IMR-90 (cell line): ENCODE measurements around the gene COL12A1.

Experiments used
- BHLHE40 ChIP-seq: fragments of 150-350 bp; IDR thresholded peaks from 2 replicates; pipeline ENCODE4 v1.6.1; 2016; ENCODE audit warnings: mild to moderate bottlenecking, low read depth, low read length
- CEBPB ChIP-seq: IDR thresholded peaks from 2 replicates; pipeline ENCODE4 v1.6.1; 2012; ENCODE audit warnings: low read depth, low read length, improper control_type of control experiment
- CHD1 ChIP-seq: IDR thresholded peaks from 2 replicates; pipeline ENCODE4 v1.6.1; 2012; ENCODE audit warnings: low read depth, low read length, improper control_type of control experiment
- FOS ChIP-seq: fragments of 150-350 bp; IDR thresholded peaks from 2 replicates; pipeline ENCODE4 v1.6.1; 2016; ENCODE audit warnings: low read depth, low read length
- MAFK ChIP-seq: IDR thresholded peaks from 2 replicates; pipeline ENCODE4 v1.6.1; 2012; ENCODE audit warnings: low read depth, low read length, improper control_type of control experiment
- MAZ ChIP-seq: IDR thresholded peaks from 2 replicates; pipeline ENCODE4 v1.6.1; 2012; ENCODE audit warnings: low read depth, mild to moderate bottlenecking, low read length, improper control_type of control experiment, moderate library complexity, borderline replicate concordance
- MXI1 ChIP-seq: IDR thresholded peaks from 2 replicates; pipeline ENCODE4 v1.6.1; 2012; ENCODE audit warnings: low read depth, mild to moderate bottlenecking, low read length, moderate library complexity, borderline replicate concordance
- POLR2A ChIP-seq: IDR thresholded peaks from 2 replicates; pipeline ENCODE4 v1.6.1; 2012; ENCODE audit warnings: mild to moderate bottlenecking, low read depth, low read length
- RAD21 ChIP-seq: IDR thresholded peaks from 2 replicates; pipeline ENCODE4 v1.6.1; 2012; ENCODE audit warnings: low read length, improper control_type of control experiment
- RFX5 ChIP-seq: IDR thresholded peaks from 2 replicates; pipeline ENCODE4 v1.8.0; 2012; ENCODE audit warnings: low read depth, mild to moderate bottlenecking, low read length, moderate library complexity
- SMC3 ChIP-seq: fragments of 150-350 bp; IDR thresholded peaks from 2 replicates; pipeline ENCODE4 v1.6.1; 2016; ENCODE audit warnings: low read depth, mild to moderate bottlenecking, antibody characterized with exemption, low read length, moderate library complexity
- TF ChIP-seq, protein P1 (sequence below): conservative IDR thresholded peaks from 2 replicates; pipeline ENCODE4 v1.5.1; 2012; ENCODE audit warnings: mild to moderate bottlenecking, low read depth, low read length, improper control_type of control experiment
- TF ChIP-seq, protein P2 (sequence below): fragments of 150-350 bp; IDR thresholded peaks from 2 replicates; pipeline ENCODE4 v1.6.1; 2017; ENCODE audit warnings: mild to moderate bottlenecking, antibody characterized with exemption, low read length, low read depth
- TF ChIP-seq, protein P3 (sequence below): fragments of 150-350 bp; IDR thresholded peaks from 2 replicates; pipeline ENCODE4 v1.6.1; 2016; ENCODE audit warnings: low read depth, mild to moderate bottlenecking, low read length, moderate library complexity, borderline replicate concordance

DNA sequence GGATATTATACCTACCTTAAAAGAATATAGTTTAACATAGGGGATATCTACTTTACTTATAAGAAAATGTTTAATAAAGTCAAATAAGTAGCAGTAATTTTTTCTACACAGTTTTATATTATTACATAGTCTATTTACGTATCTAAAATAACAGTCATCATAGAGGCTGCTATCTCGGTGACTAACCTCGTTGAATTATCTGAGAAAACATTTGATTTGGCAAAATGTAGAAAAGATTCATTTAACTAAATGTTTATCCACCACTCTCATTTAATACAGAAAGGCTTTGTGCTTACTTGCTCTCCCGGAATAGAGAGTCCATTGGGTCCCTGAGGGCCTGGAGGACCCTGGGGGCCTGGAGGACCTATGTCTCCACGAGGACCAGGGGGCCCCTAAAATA, 103.6 kb downstream of the COL12A1 start:
- TF ChIP-seq, protein P1, sequence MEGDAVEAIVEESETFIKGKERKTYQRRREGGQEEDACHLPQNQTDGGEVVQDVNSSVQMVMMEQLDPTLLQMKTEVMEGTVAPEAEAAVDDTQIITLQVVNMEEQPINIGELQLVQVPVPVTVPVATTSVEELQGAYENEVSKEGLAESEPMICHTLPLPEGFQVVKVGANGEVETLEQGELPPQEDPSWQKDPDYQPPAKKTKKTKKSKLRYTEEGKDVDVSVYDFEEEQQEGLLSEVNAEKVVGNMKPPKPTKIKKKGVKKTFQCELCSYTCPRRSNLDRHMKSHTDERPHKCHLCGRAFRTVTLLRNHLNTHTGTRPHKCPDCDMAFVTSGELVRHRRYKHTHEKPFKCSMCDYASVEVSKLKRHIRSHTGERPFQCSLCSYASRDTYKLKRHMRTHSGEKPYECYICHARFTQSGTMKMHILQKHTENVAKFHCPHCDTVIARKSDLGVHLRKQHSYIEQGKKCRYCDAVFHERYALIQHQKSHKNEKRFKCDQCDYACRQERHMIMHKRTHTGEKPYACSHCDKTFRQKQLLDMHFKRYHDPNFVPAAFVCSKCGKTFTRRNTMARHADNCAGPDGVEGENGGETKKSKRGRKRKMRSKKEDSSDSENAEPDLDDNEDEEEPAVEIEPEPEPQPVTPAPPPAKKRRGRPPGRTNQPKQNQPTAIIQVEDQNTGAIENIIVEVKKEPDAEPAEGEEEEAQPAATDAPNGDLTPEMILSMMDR = no peak
- TF ChIP-seq RAD21 = no peak
- TF ChIP-seq POLR2A = no peak
- no peak for TF ChIP-seq MXI1
- TF ChIP-seq FOS = no peak
- no peak for TF ChIP-seq CEBPB
- TF ChIP-seq MAFK = no peak
- no peak for TF ChIP-seq BHLHE40
- no peak for TF ChIP-seq SMC3
- TF ChIP-seq, protein P2, sequence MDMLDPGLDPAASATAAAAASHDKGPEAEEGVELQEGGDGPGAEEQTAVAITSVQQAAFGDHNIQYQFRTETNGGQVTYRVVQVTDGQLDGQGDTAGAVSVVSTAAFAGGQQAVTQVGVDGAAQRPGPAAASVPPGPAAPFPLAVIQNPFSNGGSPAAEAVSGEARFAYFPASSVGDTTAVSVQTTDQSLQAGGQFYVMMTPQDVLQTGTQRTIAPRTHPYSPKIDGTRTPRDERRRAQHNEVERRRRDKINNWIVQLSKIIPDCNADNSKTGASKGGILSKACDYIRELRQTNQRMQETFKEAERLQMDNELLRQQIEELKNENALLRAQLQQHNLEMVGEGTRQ = no peak
- no peak for TF ChIP-seq CHD1
- no peak for TF ChIP-seq RFX5
- TF ChIP-seq, protein P3, sequence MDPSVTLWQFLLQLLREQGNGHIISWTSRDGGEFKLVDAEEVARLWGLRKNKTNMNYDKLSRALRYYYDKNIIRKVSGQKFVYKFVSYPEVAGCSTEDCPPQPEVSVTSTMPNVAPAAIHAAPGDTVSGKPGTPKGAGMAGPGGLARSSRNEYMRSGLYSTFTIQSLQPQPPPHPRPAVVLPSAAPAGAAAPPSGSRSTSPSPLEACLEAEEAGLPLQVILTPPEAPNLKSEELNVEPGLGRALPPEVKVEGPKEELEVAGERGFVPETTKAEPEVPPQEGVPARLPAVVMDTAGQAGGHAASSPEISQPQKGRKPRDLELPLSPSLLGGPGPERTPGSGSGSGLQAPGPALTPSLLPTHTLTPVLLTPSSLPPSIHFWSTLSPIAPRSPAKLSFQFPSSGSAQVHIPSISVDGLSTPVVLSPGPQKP = no peak
- no peak for TF ChIP-seq MAZ
